DOHH2 (cell line): Measurements from ENCODE around the gene NRM.

ENCODE experiments used
- H3F3A ChIP-seq: fragments of 200-600 bp; sonication (generic), shearing (Covaris generic); 2 replicates; pipeline ENCODE4 v1.6.0; 2016; ENCODE audit warnings: antibody characterized with exemption, mild to moderate bottlenecking; ENCODE audit not compliant: control insufficient read depth, insufficient read depth
- H3K27ac ChIP-seq: fragments of 200-600 bp; sonication (generic); 2 replicates; pipeline ENCODE4 v1.5.1; 2014; ENCODE audit warnings: low read depth, mild to moderate bottlenecking, low read length, moderate library complexity
- H3K27me3 ChIP-seq: fragments of 200-600 bp; sonication (generic); 2 replicates; pipeline ENCODE4 v1.6.1; 2014; ENCODE audit warnings: mild to moderate bottlenecking, low read length, mixed read lengths; ENCODE audit not compliant: control insufficient read depth
- H3K36me3 ChIP-seq: fragments of 200-600 bp; sonication (generic); 2 replicates; pipeline ENCODE4 v1.6.1; 2014; ENCODE audit warnings: mild to moderate bottlenecking, low read length, moderate library complexity, mixed read lengths; ENCODE audit not compliant: control insufficient read depth
- H3K4me1 ChIP-seq: fragments of 200-600 bp; sonication (generic); 2 replicates; pipeline ENCODE4 v1.6.1; 2014; ENCODE audit warnings: mild to moderate bottlenecking, low read length, mixed read lengths; ENCODE audit not compliant: control insufficient read depth
- H3K4me2 ChIP-seq: fragments of 200-600 bp; sonication (generic); 2 replicates; pipeline ENCODE4 v1.6.0; 2014; ENCODE audit warnings: mild to moderate bottlenecking, low read length, moderate library complexity
- H3K4me3 ChIP-seq: fragments of 200-600 bp; sonication (generic); 2 replicates; pipeline ENCODE4 v1.5.1; 2014; ENCODE audit warnings: mild to moderate bottlenecking, low read length, mixed read lengths
- H3K79me2 ChIP-seq: fragments of 200-600 bp; sonication (generic); 2 replicates; pipeline ENCODE4 v1.6.1; 2014; ENCODE audit warnings: mild to moderate bottlenecking, low read length, mixed read lengths; ENCODE audit not compliant: control insufficient read depth
- H3K9me2 ChIP-seq: fragments of 200-600 bp; sonication (generic); replicated peaks from 2 replicates; pipeline ENCODE4 v1.6.1; 2014; ENCODE audit warnings: mild to moderate bottlenecking, low read length, mixed read lengths; ENCODE audit not compliant: control insufficient read depth
- H3K9me3 ChIP-seq: fragments of 200-600 bp; sonication (generic); 2 replicates; pipeline ENCODE4 v1.6.1; 2014; ENCODE audit warnings: antibody characterized with exemption, low read length, mixed read lengths; ENCODE audit not compliant: control insufficient read depth, insufficient read depth
- H4K20me1 ChIP-seq: fragments of 200-600 bp; sonication (generic); 2 replicates; pipeline ENCODE4 v1.6.0; 2014; ENCODE audit warnings: low read depth, mild to moderate bottlenecking, antibody characterized with exemption, low read length, moderate library complexity; ENCODE audit not compliant: control insufficient read depth, insufficient read depth
- CTCF ChIP-seq: fragments of 200-600 bp; sonication (generic); IDR thresholded peaks from one replicate; pipeline ENCODE4 v1.5.1; 2014; ENCODE audit warnings: antibody characterized with exemption, mild to moderate bottlenecking, low read depth, low read length; ENCODE audit not compliant: poor library complexity, severe bottlenecking
- EZH2phosphoT487 ChIP-seq: fragments of 200-600 bp; sonication (generic); IDR thresholded peaks from 2 replicates; pipeline ENCODE4 v1.6.1; 2017; ENCODE audit warnings: borderline replicate concordance, mild to moderate bottlenecking, antibody characterized with exemption, low read length, moderate library complexity, mixed read lengths

NRM gene

GRCh38 chr6:30690403-30691207 lies at the start of gene NRM:
Gene NRM, minus strand, starts transcription at chr6:30690984. Its CDS starts 10 bp downstream, at chr6:30690974.
- Histone ChIP-seq H3K4me2 (peak within 1 kb of the TSS; percentile 82), H3K36me3 (peaks cover 30% of the 10 kb centered on the region), H4K20me1 (no peaks in the 10 kb centered on the region), H3K4me1 (peaks cover 43% of the 10 kb centered on the region), H3K9me3 (no peaks in the 10 kb centered on the region), H3K27me3 (no peaks in the 10 kb centered on the region), H3K27ac (peak within 1 kb of the TSS; percentile 90), H3K4me3 (peak within 1 kb of the TSS; percentile 88), H3F3A (peaks cover 13% of the 10 kb centered on the region), H3K9me2 (no peaks in the 10 kb centered on the region), H3K79me2 (peaks cover 45% of the 10 kb centered on the region)
- no peak for TF ChIP-seq CTCF
- TF ChIP-seq EZH2phosphoT487: no peak

GRCh38 chr6:30740540-30740870 lies 49.7 kb upstream of the NRM start:
- no peaks in the 10 kb centered on the region for H3K9me2 ChIP-seq
- peaks cover 68% of the 10 kb centered on the region for H3K4me1 ChIP-seq
- H3F3A ChIP-seq: peaks cover 14% of the 10 kb centered on the region
- H3K4me2 ChIP-seq: no peak overlapping the region
- peaks cover 14% of the 10 kb centered on the region; the same call in 1 of the 2 replicates for H3K27me3 ChIP-seq
- H3K27ac ChIP-seq: no peak overlapping the region
- peaks cover 4% of the 10 kb centered on the region; the same call in 1 of the 2 replicates for H4K20me1 ChIP-seq
- H3K4me3 ChIP-seq: no peak overlapping the region
- TF ChIP-seq EZH2phosphoT487 (no peak), CTCF (no peak)
- H3K79me2 ChIP-seq: peaks cover 31% of the 10 kb centered on the region
- peaks cover 59% of the 10 kb centered on the region for H3K36me3 ChIP-seq
- no peaks in the 10 kb centered on the region for H3K9me3 ChIP-seq

- Histone ChIP-seq H4K20me1 (peaks cover 4% of the 10 kb centered on the region; the same call in 1 of the 2 replicates), H3K9me2 (no peaks in the 10 kb centered on the region), H3K9me3 (no peaks in the 10 kb centered on the region), H3K27ac (no peak overlapping the region), H3K4me2 (no peak overlapping the region; the same call in 1 of the 2 replicates), H3K4me3 (no peak overlapping the region), H3K79me2 (peaks cover 31% of the 10 kb centered on the region), H3K4me1 (peaks cover 53% of the 10 kb centered on the region), H3K27me3 (peaks cover 5% of the 10 kb centered on the region; the same call in 1 of the 2 replicates), H3F3A (peaks cover 12% of the 10 kb centered on the region), H3K36me3 (peaks cover 67% of the 10 kb centered on the region)
- TF ChIP-seq CTCF: no peak
- no peak for TF ChIP-seq EZH2phosphoT487
Measured at GRCh38 chr6:30738532-30738931, 47.7 kb upstream of the NRM start.
